Choroid plexus epithelial cell (primary cell): ENCODE results near the gene TJAP1.

ENCODE experiments used
- DNase-seq: peaks from one replicate; pipeline ENCODE4 v3.0.0-alpha.2; 2010; ENCODE audit warnings: low read depth
- H3K4me3 ChIP-seq: 2 replicates; pipeline ENCODE4 v1.5.1; 2011; ENCODE audit warnings: low read depth, mild to moderate bottlenecking, control low read depth, low read length, moderate library complexity
- TF ChIP-seq, protein P1 (sequence below): conservative IDR thresholded peaks from 2 replicates; pipeline ENCODE4 v1.5.1; 2011; ENCODE audit warnings: low read depth, mild to moderate bottlenecking, control low read depth, inconsistent platforms, low read length, moderate library complexity

Gene TJAP1

DNA sequence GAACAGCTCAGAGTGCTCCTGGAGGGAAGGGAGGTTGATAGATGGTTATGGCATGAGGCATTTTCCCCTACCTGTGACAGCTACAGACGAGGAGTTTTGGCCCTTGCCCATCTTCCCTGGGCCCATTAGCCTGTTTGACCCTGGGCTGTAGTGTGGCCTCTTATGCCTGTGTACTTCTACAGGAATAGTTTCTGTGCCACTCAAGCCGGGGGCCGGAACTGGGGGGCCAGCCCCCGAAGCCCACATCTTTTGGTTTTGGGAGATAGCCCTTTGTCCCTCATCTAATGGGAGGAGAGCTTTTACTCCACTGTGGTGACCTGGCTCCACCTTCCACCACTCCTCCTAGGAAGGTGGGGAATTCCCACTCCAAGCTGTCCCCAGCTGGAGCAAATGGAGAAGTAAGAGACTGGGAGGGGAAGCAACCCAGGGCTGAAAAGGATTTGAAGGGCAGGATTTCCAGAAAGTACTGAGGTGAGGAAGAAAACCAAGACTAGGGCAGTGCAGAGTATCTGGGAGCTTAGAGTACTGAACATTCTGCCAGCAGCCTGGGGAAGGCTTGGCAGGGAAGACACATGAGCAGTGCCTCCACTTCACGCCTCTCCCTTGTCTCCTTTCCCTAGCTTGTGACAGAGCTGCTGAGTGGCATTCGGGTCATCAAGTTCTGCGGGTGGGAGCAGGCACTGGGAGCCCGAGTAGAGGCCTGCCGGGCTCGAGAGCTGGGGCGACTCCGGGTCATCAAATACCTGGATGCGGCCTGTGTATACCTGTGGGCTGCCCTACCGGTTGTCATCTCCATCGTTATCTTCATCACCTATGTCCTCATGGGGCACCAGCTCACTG lies 43.1 kb upstream of the TJAP1 start:
- H3K4me3 ChIP-seq = no peak overlapping the region
- no peak for DNase-seq
- TF ChIP-seq, protein P1, sequence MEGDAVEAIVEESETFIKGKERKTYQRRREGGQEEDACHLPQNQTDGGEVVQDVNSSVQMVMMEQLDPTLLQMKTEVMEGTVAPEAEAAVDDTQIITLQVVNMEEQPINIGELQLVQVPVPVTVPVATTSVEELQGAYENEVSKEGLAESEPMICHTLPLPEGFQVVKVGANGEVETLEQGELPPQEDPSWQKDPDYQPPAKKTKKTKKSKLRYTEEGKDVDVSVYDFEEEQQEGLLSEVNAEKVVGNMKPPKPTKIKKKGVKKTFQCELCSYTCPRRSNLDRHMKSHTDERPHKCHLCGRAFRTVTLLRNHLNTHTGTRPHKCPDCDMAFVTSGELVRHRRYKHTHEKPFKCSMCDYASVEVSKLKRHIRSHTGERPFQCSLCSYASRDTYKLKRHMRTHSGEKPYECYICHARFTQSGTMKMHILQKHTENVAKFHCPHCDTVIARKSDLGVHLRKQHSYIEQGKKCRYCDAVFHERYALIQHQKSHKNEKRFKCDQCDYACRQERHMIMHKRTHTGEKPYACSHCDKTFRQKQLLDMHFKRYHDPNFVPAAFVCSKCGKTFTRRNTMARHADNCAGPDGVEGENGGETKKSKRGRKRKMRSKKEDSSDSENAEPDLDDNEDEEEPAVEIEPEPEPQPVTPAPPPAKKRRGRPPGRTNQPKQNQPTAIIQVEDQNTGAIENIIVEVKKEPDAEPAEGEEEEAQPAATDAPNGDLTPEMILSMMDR = no peak

DNA sequence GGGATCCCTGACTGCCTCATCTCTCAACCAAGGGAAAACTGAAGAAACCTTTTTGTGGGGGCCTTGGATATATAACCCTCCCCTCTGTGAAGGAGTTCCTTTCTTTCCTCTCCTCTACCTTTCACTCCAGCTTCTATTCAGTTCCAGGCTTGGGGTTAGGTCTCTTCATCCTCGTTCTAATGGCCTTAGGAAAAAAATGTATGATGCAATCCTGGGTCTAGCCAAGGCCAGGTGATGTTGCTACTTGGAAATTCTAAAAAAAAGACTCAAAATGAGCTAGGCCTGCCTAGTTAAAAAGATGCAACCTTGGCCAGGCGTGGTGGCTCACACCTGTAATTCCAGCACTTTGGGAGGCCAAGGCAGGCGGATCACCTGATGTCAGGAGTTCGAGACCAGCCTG lies 42.4 kb upstream of the TJAP1 start:
- TF ChIP-seq, protein P1 = no peak
- no peak for DNase-seq
- no peak overlapping the region for H3K4me3 ChIP-seq

DNA sequence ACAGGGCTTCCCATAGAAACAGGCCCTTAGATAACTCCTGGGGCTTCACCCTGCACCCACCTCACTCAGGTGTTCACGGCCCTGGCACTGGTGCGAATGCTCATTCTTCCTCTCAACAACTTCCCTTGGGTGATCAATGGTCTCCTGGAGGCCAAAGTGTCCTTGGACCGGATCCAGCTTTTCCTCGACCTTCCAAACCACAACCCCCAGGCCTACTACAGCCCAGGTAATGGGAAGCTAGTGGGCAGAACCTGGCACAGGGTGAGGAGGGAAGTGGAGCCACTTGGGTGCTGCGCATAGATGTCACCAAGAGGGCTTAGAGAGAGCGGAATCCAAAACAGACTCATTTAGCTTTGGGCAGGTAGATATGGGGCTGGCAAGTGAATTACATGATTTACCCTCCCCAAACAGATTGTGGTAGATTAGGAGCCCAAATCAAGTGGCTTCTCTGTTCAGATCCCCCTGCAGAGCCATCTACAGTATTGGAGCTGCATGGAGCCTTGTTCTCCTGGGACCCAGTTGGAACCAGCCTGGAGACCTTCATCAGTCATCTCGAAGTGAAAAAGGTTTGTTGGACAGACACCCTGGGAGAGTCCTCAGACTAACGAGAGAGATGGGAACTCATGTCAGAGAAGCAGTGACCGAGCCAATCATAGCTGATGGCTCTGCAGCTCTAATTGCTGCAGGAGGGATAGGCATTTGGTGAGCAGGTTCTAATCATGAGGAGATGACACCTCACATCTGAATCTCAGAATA lies 41.5 kb upstream of the TJAP1 start:
- TF ChIP-seq, protein P1 = no peak
- DNase-seq = no peak
- H3K4me3 ChIP-seq = no peak overlapping the region

DNA sequence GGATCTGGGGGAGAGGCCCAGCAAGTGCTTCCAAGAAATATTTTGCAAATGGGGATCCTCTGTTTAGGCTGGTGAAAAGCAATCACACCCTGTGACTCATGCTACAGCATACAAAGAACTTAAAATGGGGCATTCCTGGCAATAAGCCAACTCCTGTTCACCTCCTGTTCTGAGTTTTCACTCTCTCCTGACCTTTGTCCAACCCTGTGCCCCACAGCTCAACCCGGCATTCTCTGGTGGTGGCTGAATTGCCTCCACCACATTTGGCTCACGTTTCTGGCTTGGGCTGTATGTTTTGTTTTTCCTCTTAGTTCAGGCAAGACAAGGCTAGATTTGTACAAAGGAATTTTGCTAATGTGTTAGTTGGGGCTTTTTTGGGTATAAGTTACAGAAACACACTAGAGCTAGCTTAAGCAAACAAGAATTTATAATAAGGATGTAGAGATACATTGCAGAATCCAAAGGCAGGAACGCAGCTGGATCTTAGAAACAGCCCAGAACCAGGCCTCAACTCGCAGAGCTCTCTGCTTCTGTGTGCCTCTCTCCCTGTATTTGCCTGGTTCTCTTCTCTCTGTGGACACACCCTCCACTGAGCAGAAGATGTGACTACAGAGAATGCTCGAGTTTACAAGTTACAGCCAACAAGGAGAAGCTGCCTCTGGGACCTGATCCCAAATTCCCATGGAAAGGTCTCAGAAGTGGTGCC lies 40.6 kb upstream of the TJAP1 start:
- DNase-seq = peak; percentile 89
- H3K4me3 ChIP-seq = no peak overlapping the region
- TF ChIP-seq, protein P1 = no peak

DNA sequence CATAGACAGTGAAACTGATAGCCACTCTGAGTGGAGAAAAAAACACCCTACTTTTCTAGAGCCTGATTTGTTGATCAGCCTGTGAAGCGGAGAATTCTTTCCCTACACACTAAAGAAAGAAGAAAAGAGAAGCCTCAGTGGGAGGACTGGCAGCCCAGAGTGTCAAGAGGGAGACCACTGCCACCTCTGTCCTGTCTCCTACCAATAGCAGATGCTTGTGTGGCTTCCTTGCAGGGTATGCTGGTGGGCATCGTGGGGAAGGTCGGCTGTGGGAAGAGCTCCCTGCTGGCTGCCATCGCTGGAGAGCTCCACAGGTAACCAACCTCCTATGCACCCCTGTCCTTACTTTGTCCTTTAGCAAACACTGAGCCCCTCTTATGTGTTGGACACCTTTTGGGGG lies 39.7 kb upstream of the TJAP1 start:
- TF ChIP-seq, protein P1 = no peak
- DNase-seq = no peak
- H3K4me3 ChIP-seq = no peak overlapping the region

DNA sequence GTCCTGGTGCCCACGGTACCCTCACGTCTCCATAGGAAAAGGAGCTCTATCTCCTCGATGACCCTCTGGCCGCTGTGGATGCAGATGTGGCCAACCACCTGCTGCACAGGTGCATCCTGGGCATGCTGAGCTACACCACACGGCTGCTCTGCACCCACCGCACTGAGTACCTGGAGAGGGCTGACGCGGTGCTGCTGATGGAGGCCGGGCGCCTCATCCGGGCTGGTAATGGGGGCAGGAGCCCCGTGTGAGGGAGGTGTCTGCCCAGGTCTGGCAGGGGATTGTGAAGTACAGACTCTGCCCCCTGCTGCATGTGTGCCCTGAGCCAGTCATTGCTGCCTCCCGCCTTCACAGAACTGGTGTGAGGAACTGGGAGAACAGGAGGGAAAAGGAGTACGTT lies 34.4 kb upstream of the TJAP1 start:
- TF ChIP-seq, protein P1 = no peak
- DNase-seq = no peak
- no peak overlapping the region for H3K4me3 ChIP-seq
